Measurements from ENCODE around the gene LZTS2.

Gene LZTS2

GRCh38 chr10:101003639-101004206, 4.1 kb downstream of the LZTS2 start:
- peaks cover 28% of the 10 kb centered on the region for H3K4me1 Mint-ChIP-seq
- H3K9me3 Mint-ChIP-seq, result no peaks in the 10 kb centered on the region
- peaks cover 21% of the 10 kb centered on the region for H3K36me3 Mint-ChIP-seq (ENCODE audit: low read depth)
- no peak overlapping the region for H3K27ac Mint-ChIP-seq
- DNase-seq, result no peak
- H3K4me3 Mint-ChIP-seq, result no peak overlapping the region
- no peak for TF ChIP-seq CTCF (IDR thresholded peaks at IDR 0.05)
- H3K27me3 Mint-ChIP-seq (ENCODE audit: low read depth, poor library complexity), result no peaks in the 10 kb centered on the region

GRCh38 chr10:101005361-101005760, 5.8 kb downstream of the LZTS2 start:
- Mint-ChIP-seq H3K9me3 (no peaks in the 10 kb centered on the region), H3K4me3 (no peak overlapping the region), H3K27ac (no peak overlapping the region), H3K36me3 (ENCODE audit: low read depth) (peaks cover 21% of the 10 kb centered on the region), H3K27me3 (ENCODE audit: low read depth, poor library complexity) (no peaks in the 10 kb centered on the region), H3K4me1 (peaks cover 39% of the 10 kb centered on the region)
- no peak for DNase-seq
- TF ChIP-seq CTCF (IDR thresholded peaks at IDR 0.05), result no peak

GRCh38 chr10:101005869-101006567, 6.4 kb downstream of the LZTS2 start:
- H3K27me3 Mint-ChIP-seq (ENCODE audit: low read depth, poor library complexity), result no peaks in the 10 kb centered on the region
- peak overlapping the region; percentile 86 for H3K27ac Mint-ChIP-seq
- peaks cover 21% of the 10 kb centered on the region for H3K36me3 Mint-ChIP-seq (ENCODE audit: low read depth)
- no peak for DNase-seq
- H3K4me3 Mint-ChIP-seq, result no peak overlapping the region
- no peaks in the 10 kb centered on the region for H3K9me3 Mint-ChIP-seq
- no peak for TF ChIP-seq CTCF (IDR thresholded peaks at IDR 0.05)
- peaks cover 33% of the 10 kb centered on the region for H3K4me1 Mint-ChIP-seq

- Mint-ChIP-seq H3K27me3 (ENCODE audit: low read depth, poor library complexity) (no peaks in the 10 kb centered on the region), H3K4me3 (no peak overlapping the region), H3K9me3 (no peaks in the 10 kb centered on the region), H3K36me3 (ENCODE audit: low read depth) (peaks cover 21% of the 10 kb centered on the region), H3K27ac (no peak overlapping the region), H3K4me1 (peaks cover 32% of the 10 kb centered on the region)
- TF ChIP-seq CTCF (IDR thresholded peaks at IDR 0.05), result no peak
- DNase-seq, result no peak
These were observed 7.0 kb downstream of the LZTS2 start for GRCh38 chr10:101006593-101007098.

- TF ChIP-seq CTCF (IDR thresholded peaks at IDR 0.05), result no peak
- no peak for DNase-seq
- peaks cover 27% of the 10 kb centered on the region for H3K4me1 Mint-ChIP-seq
- no peaks in the 10 kb centered on the region for H3K9me3 Mint-ChIP-seq
- no peak overlapping the region for H3K4me3 Mint-ChIP-seq
- peak overlapping the region; percentile 87 for H3K27ac Mint-ChIP-seq
- H3K27me3 Mint-ChIP-seq (ENCODE audit: low read depth, poor library complexity), result no peaks in the 10 kb centered on the region
- H3K36me3 Mint-ChIP-seq (ENCODE audit: low read depth), result peaks cover 21% of the 10 kb centered on the region
These were observed 7.6 kb downstream of the LZTS2 start for GRCh38 chr10:101007099-101007711.
